ENCODE results near the gene ROPN1.
"Not testable (repeated sequence)": the region's sequence is repeated elsewhere in the genome, so short reads cannot be mapped to it uniquely, and the experiment has no call there.

The ROPN1 gene

GRCh38 chr3:123984957-123985356 lies 7.0 kb downstream of the ROPN1 start:
- peaks cover 36% of the 10 kb centered on the region for H3K27me3 ChIP-seq (ENCODE audit: control insufficient read depth, low read length)
- no peaks in the 10 kb centered on the region for H3K4me1 ChIP-seq (ENCODE audit: control insufficient read depth, low read length)
- H3K9me3 ChIP-seq (ENCODE audit: control insufficient read depth, insufficient read depth, low read length): no peaks in the 10 kb centered on the region
- H3K36me3 ChIP-seq (ENCODE audit: control insufficient read depth, low read length): no peaks in the 10 kb centered on the region
- no peak overlapping the region for H3K27ac ChIP-seq (ENCODE audit: low read depth, low read length)
- H4K20me1 ChIP-seq (ENCODE audit: control insufficient read depth, insufficient read depth, low read depth, low read length): no peaks in the 10 kb centered on the region
- TF ChIP-seq CTCF (IDR thresholded peaks at IDR 0.05; ENCODE audit: low read depth, low read length, poor library complexity, severe bottlenecking) (no peak), EZH2phosphoT487 (IDR thresholded peaks at IDR 0.05; ENCODE audit: borderline replicate concordance, low read length) (no peak)
- H3K4me2 ChIP-seq (ENCODE audit: low read length): no peak overlapping the region
- no peaks in the 10 kb centered on the region for H3F3A ChIP-seq (ENCODE audit: control insufficient read depth, insufficient read depth)
- no peak overlapping the region for H3K4me3 ChIP-seq (ENCODE audit: low read length)
- no peaks in the 10 kb centered on the region for H3K79me2 ChIP-seq (ENCODE audit: control insufficient read depth, low read length)
- H3K9me2 ChIP-seq (replicated peaks; ENCODE audit: control insufficient read depth, low read length): no peaks in the 10 kb centered on the region

GRCh38 chr3:123984350-123984749 lies 7.6 kb downstream of the ROPN1 start:
- Histone ChIP-seq H3K4me3 (ENCODE audit: low read length) (no peak overlapping the region), H3K36me3 (ENCODE audit: control insufficient read depth, low read length) (no peaks in the 10 kb centered on the region), H3K4me2 (ENCODE audit: low read length) (no peak overlapping the region), H3K9me3 (ENCODE audit: control insufficient read depth, insufficient read depth, low read length) (no peaks in the 10 kb centered on the region), H3F3A (ENCODE audit: control insufficient read depth, insufficient read depth) (no peaks in the 10 kb centered on the region), H3K79me2 (ENCODE audit: control insufficient read depth, low read length) (no peaks in the 10 kb centered on the region), H3K4me1 (ENCODE audit: control insufficient read depth, low read length) (no peaks in the 10 kb centered on the region), H3K27me3 (ENCODE audit: control insufficient read depth, low read length) (peaks cover 35% of the 10 kb centered on the region), H3K27ac (ENCODE audit: low read depth, low read length) (no peak overlapping the region), H4K20me1 (ENCODE audit: control insufficient read depth, insufficient read depth, low read depth, low read length) (no peaks in the 10 kb centered on the region), H3K9me2 (replicated peaks; ENCODE audit: control insufficient read depth, low read length) (no peaks in the 10 kb centered on the region)
- TF ChIP-seq CTCF (IDR thresholded peaks at IDR 0.05; ENCODE audit: low read depth, low read length, poor library complexity, severe bottlenecking): no peak
- no peak for TF ChIP-seq EZH2phosphoT487 (IDR thresholded peaks at IDR 0.05; ENCODE audit: borderline replicate concordance, low read length)

GRCh38 chr3:123981317-123981716 lies 10.6 kb downstream of the ROPN1 start:
- H3K27ac ChIP-seq (ENCODE audit: low read depth, low read length); H3K9me2 ChIP-seq (replicated peaks; ENCODE audit: control insufficient read depth, low read length); H3K4me3 ChIP-seq (ENCODE audit: low read length): not testable (repeated sequence)

GRCh38 chr3:123980539-123980938 lies 11.4 kb downstream of the ROPN1 start:
- no peaks in the 10 kb centered on the region for H3F3A ChIP-seq (ENCODE audit: control insufficient read depth, insufficient read depth)
- H3K4me1 ChIP-seq (ENCODE audit: control insufficient read depth, low read length): no peaks in the 10 kb centered on the region
- H3K27ac ChIP-seq (ENCODE audit: low read depth, low read length): no peak overlapping the region
- H3K4me2 ChIP-seq (ENCODE audit: low read length): no peak overlapping the region
- no peaks in the 10 kb centered on the region for H3K79me2 ChIP-seq (ENCODE audit: control insufficient read depth, low read length)
- no peaks in the 10 kb centered on the region for H3K9me2 ChIP-seq (replicated peaks; ENCODE audit: control insufficient read depth, low read length)
- H3K27me3 ChIP-seq (ENCODE audit: control insufficient read depth, low read length): peaks cover 20% of the 10 kb centered on the region
- no peaks in the 10 kb centered on the region for H4K20me1 ChIP-seq (ENCODE audit: control insufficient read depth, insufficient read depth, low read depth, low read length)
- no peak overlapping the region for H3K4me3 ChIP-seq (ENCODE audit: low read length)
- no peaks in the 10 kb centered on the region for H3K36me3 ChIP-seq (ENCODE audit: control insufficient read depth, low read length)
- no peaks in the 10 kb centered on the region for H3K9me3 ChIP-seq (ENCODE audit: control insufficient read depth, insufficient read depth, low read length)
- TF ChIP-seq CTCF (IDR thresholded peaks at IDR 0.05; ENCODE audit: low read depth, low read length, poor library complexity, severe bottlenecking) (no peak), EZH2phosphoT487 (IDR thresholded peaks at IDR 0.05; ENCODE audit: borderline replicate concordance, low read length) (no peak)

More at GRCh38 chr3:123981317-123981716, 10.6 kb downstream of the ROPN1 start:
- H3K4me1 ChIP-seq (ENCODE audit: control insufficient read depth, low read length); H3K79me2 ChIP-seq (ENCODE audit: control insufficient read depth, low read length); H4K20me1 ChIP-seq (ENCODE audit: control insufficient read depth, insufficient read depth, low read depth, low read length); H3K36me3 ChIP-seq (ENCODE audit: control insufficient read depth, low read length); H3F3A ChIP-seq (ENCODE audit: control insufficient read depth, insufficient read depth); H3K9me3 ChIP-seq (ENCODE audit: control insufficient read depth, insufficient read depth, low read length); H3K4me2 ChIP-seq (ENCODE audit: low read length): not testable (repeated sequence)
- H3K27me3 ChIP-seq (ENCODE audit: control insufficient read depth, low read length): peaks cover 20% of the 10 kb centered on the region
